T-cell (primary cell): ENCODE measurements around the gene SLC41A1. TPM values are rescaled to one million over a fixed set of nuclear protein-coding genes. Genes with fewer than 3 reads are reported as not detected.
A peak's percentile ranks its signal among the peaks of the same experiment; 100 is the strongest.

ENCODE experiments used
- ATAC-seq, 4 experiments: fragments of 200-7000 bp in 3 of 4; fragments of 150-1000 bp in 1 of 4; cut with Tn5 transposase; replicated peaks in 1 of 4; 1 replicate in 3 of 4; 2 replicates in 1 of 4; pipeline ENCODE4 v1.10.0; 2021; ENCODE audit warnings: moderate library complexity in 3 of 4, mild to moderate bottlenecking in 2 of 4, moderate number of reproducible peaks in 1 of 4
- CTCF ChIA-PET, 2 donors: fragments of 300-600 bp; sonication (Branson Sonifier 250); formaldehyde crosslinking; loops; one replicate each; lab custom pipeline; 2022; ENCODE audit warnings: antibody characterized with exemption in 2 of 2; lab: Charles Lee
- POLR2A ChIA-PET, 2 donors: fragments of 300-600 bp; sonication (Branson Sonifier 250); formaldehyde crosslinking; loops; one replicate each; lab custom pipeline; 2022; ENCODE audit warnings: antibody characterized with exemption in 2 of 2; lab: Charles Lee
- DNase-seq, 35 experiments: peaks; one replicate each; pipeline versions ENCODE4 v3.0.0 to v3.0.0-alpha.2; 2013 to 2023
- H3K27ac ChIP-seq: one replicate; pipeline ENCODE4 v1.5.1; 2013; ENCODE audit warnings: low read length
- H3K27me3 ChIP-seq, 2 experiments: replicated peaks in 1 of 2; 1 replicate in 1 of 2; 2 replicates in 1 of 2; pipeline versions ENCODE4 v1.6.1 to v1.7.0; 2013; ENCODE audit warnings: low read length in 1 of 2, mixed read lengths in 1 of 2; ENCODE audit not compliant: control insufficient read depth in 2 of 2, insufficient read depth in 2 of 2; ENCODE audit errors: extremely low read depth in 1 of 2
- H3K36me3 ChIP-seq, 2 donors: 1 replicate in 1 of 2; 2 replicates in 1 of 2; pipeline versions ENCODE4 v1.6.1 to v1.7.0; 2013; ENCODE audit warnings: low read length in 1 of 2; ENCODE audit not compliant: control insufficient read depth in 2 of 2, insufficient read depth in 1 of 2; ENCODE audit errors: extremely low read depth in 1 of 2
- H3K4me1 ChIP-seq, 2 experiments: 1 replicate in 1 of 2; 2 replicates in 1 of 2; pipeline versions ENCODE4 v1.6.1 to v1.7.0; 2013; ENCODE audit warnings: low read length in 2 of 2, mixed read lengths in 1 of 2; ENCODE audit not compliant: insufficient read depth in 2 of 2, control insufficient read depth in 1 of 2; ENCODE audit errors: extremely low read depth in 1 of 2
- H3K4me3 ChIP-seq, 2 donors: 1 replicate in 1 of 2; 2 replicates in 1 of 2; pipeline versions ENCODE4 v1.5.1 to v1.7.0; 2013; ENCODE audit warnings: mild to moderate bottlenecking in 2 of 2, low read length in 1 of 2, moderate library complexity in 1 of 2; ENCODE audit not compliant: control insufficient read depth in 1 of 2; ENCODE audit errors: extremely low read depth in 1 of 2
- H3K9me3 ChIP-seq: 2 replicates; pipeline ENCODE4 v1.7.0; 2013
- H3K27ac Mint-ChIP-seq, 2 donors: one replicate each; pipeline ENCODE4 v1.8.0; 2020 to 2021; ENCODE audit warnings: mild to moderate bottlenecking in 2 of 2, mixed read lengths in 2 of 2
- H3K27me3 Mint-ChIP-seq, 2 donors: one replicate each; pipeline ENCODE4 v1.8.0; 2021 to 2022; ENCODE audit warnings: mixed read lengths in 2 of 2
- H3K36me3 Mint-ChIP-seq: one replicate; pipeline ENCODE4 v1.8.0; 2021; ENCODE audit warnings: mixed read lengths
- H3K4me1 Mint-ChIP-seq, 3 donors: one replicate each; pipeline ENCODE4 v1.8.0; 2020 to 2022; ENCODE audit warnings: mixed read lengths in 3 of 3, mild to moderate bottlenecking in 1 of 3
- H3K4me3 Mint-ChIP-seq, 3 donors: one replicate each; pipeline ENCODE4 v1.8.0; 2020 to 2022; ENCODE audit warnings: mild to moderate bottlenecking in 3 of 3, mixed read lengths in 3 of 3, moderate library complexity in 3 of 3
- H3K9me3 Mint-ChIP-seq, 3 donors: one replicate each; pipeline ENCODE4 v1.8.0; 2020 to 2022; ENCODE audit warnings: mixed read lengths in 3 of 3
- WGBS: methylation state at CpG from one replicate; pipeline ENCODE4 v1.1.5; 2013; ENCODE audit warnings: missing lambda C conversion rate; ENCODE audit not compliant: insufficient coverage; 5-methylcytosine and 5-hydroxymethylcytosine counted together
- total RNA-seq, 35 experiments: library from RNA in 6 of 35; stranded (reverse) in 6 of 35; fragments of 120-200 nt in 1 of 35; gene quantifications; one replicate each; pipeline versions ENCODE4 v1.2.1 to v1.2.4 and lab custom pipeline; 2013 to 2026

The SLC41A1 gene
- total RNA-seq, 5 donors from 2014 or later (not counting 1 experiment from before 2014, with no cell fraction given), result 23.5 to 31.3 (median 27.4) TPM

- H3K27ac ChIP-seq, result no peak overlapping the region
- no peak overlapping the region for H3K4me3 ChIP-seq
- ChIA-PET CTCF (interaction anchor here in 1 of 2 donors (0.6 to 1.1 kb wide), 2 partner anchors 9 to 66 kb away, joined by 3 to 4 read pairs; no protein-coding TSS in a partner anchor), POLR2A (interaction anchor here in 1 of 2 donors (0.6 kb wide), 1 partner anchor 10 kb away, joined by 4 read pairs; no protein-coding TSS in a partner anchor)
- H3K9me3 ChIP-seq, result no peaks in the 10 kb centered on the region
- no peaks in the 10 kb centered on the region for H3K9me3 Mint-ChIP-seq
- peaks cover 0 to 9% (median 0%) of the 10 kb centered on the region in 3 donors for H3K4me1 Mint-ChIP-seq
- H3K4me3 Mint-ChIP-seq, result no peak overlapping the region
- H3K4me1 ChIP-seq, result no peaks in the 10 kb centered on the region
- DNase-seq, result no peak
- no peak overlapping the region for H3K27ac Mint-ChIP-seq
- no peaks in the 10 kb centered on the region for H3K27me3 Mint-ChIP-seq
- peaks cover 20% of the 10 kb centered on the region for H3K36me3 Mint-ChIP-seq
- H3K36me3 ChIP-seq, result peaks cover 0 to 24% of the 10 kb centered on the region in 2 donors
- H3K27me3 ChIP-seq, result no peaks in the 10 kb centered on the region
- ATAC-seq, result no peak
Observed at GRCh38 chr1:205763980-205764379, 49.0 kb downstream of the SLC41A1 start.

GRCh38 chr1:205760606-205761005, 52.4 kb downstream of the SLC41A1 start:
- no peak for ATAC-seq
- no peaks in the 10 kb centered on the region for H3K4me1 ChIP-seq
- Mint-ChIP-seq H3K4me1 (no peaks in the 10 kb centered on the region), H3K4me3 (no peak overlapping the region), H3K27ac (peak overlapping the region in 1 of 2 donors; percentile 61), H3K9me3 (no peaks in the 10 kb centered on the region), H3K27me3 (no peaks in the 10 kb centered on the region), H3K36me3 (peaks cover 13% of the 10 kb centered on the region)
- peaks cover 0 to 9% of the 10 kb centered on the region in 2 donors for H3K36me3 ChIP-seq
- WGBS, result no CpG with 5 or more reads among the region's 3 CpGs
- POLR2A ChIA-PET, result interaction anchor here (0.5 to 0.6 kb wide), 2 partner anchors 19 to 37 kb away, joined by 3 to 4 read pairs; no protein-coding TSS in a partner anchor
- DNase-seq, result no peak
- no peak overlapping the region for H3K4me3 ChIP-seq
- no peaks in the 10 kb centered on the region for H3K9me3 ChIP-seq
- H3K27ac ChIP-seq, result no peak overlapping the region
- no peaks in the 10 kb centered on the region for H3K27me3 ChIP-seq
- CTCF ChIA-PET, result interaction anchor here in 1 of 2 donors (0.6 to 0.7 kb wide), 2 partner anchors 21 to 57 kb away, joined by 3 read pairs; no protein-coding TSS in a partner anchor

GRCh38 chr1:205756552-205756951, 56.4 kb downstream of the SLC41A1 start:
- Mint-ChIP-seq H3K27me3 (no peaks in the 10 kb centered on the region), H3K4me3 (no peak overlapping the region), H3K36me3 (peaks cover 8% of the 10 kb centered on the region), H3K4me1 (peaks cover 0 to 2% (median 0%) of the 10 kb centered on the region in 3 donors), H3K9me3 (no peaks in the 10 kb centered on the region), H3K27ac (no peak overlapping the region)
- ATAC-seq, result no peak
- Histone ChIP-seq H3K27me3 (no peaks in the 10 kb centered on the region), H3K9me3 (no peaks in the 10 kb centered on the region), H3K27ac (no peak overlapping the region), H3K4me3 (no peak overlapping the region), H3K4me1 (no peaks in the 10 kb centered on the region), H3K36me3 (peaks cover 0 to 5% of the 10 kb centered on the region in 2 donors)
- POLR2A ChIA-PET, result no interaction called here
- CTCF ChIA-PET, result no interaction called here
- no peak for DNase-seq
- WGBS, result no CpG with 5 or more reads among the region's 3 CpGs

GRCh38 chr1:205754857-205755256, 58.1 kb downstream of the SLC41A1 start:
- no peaks in the 10 kb centered on the region for H3K27me3 ChIP-seq
- DNase-seq (no peak), ATAC-seq (no peak)
- POLR2A ChIA-PET, result no interaction called here
- Mint-ChIP-seq H3K4me1 (peaks cover 0 to 8% (median 7%) of the 10 kb centered on the region in 3 donors), H3K4me3 (no peak overlapping the region), H3K36me3 (peaks cover 4% of the 10 kb centered on the region), H3K27ac (no peak overlapping the region), H3K9me3 (no peaks in the 10 kb centered on the region), H3K27me3 (no peaks in the 10 kb centered on the region)
- H3K36me3 ChIP-seq, result peaks cover 0 to 5% of the 10 kb centered on the region in 2 donors
- no peak overlapping the region for H3K4me3 ChIP-seq
- CTCF ChIA-PET, result interaction anchor here in 1 of 2 donors (0.5 to 0.6 kb wide), 2 partner anchors 18 to 223 kb away, joined by 3 to 5 read pairs; no protein-coding TSS in a partner anchor
- 100% methylated on average over 3 of the region's 5 CpGs for WGBS
- H3K9me3 ChIP-seq, result no peaks in the 10 kb centered on the region
- H3K27ac ChIP-seq, result no peak overlapping the region
- H3K4me1 ChIP-seq, result peaks cover 2 to 5% of the 10 kb centered on the region in 2 experiments

- H3K9me3 ChIP-seq, result no peaks in the 10 kb centered on the region
- Mint-ChIP-seq H3K36me3 (no peaks in the 10 kb centered on the region), H3K9me3 (no peaks in the 10 kb centered on the region), H3K27ac (peak overlapping the region; percentile 96 to 99), H3K4me1 (peaks cover 28 to 35% (median 33%) of the 10 kb centered on the region in 3 donors), H3K4me3 (peak overlapping the region; percentile 93 to 95 (median 93)), H3K27me3 (no peaks in the 10 kb centered on the region)
- ChIA-PET POLR2A (interaction anchor here in 1 of 2 donors (0.5 kb wide), 1 partner anchor 33 kb away, joined by 3 read pairs; no protein-coding TSS in a partner anchor), CTCF (no interaction called here)
- H3K4me1 ChIP-seq, result peaks cover 8 to 23% of the 10 kb centered on the region in 2 experiments
- H3K27me3 ChIP-seq, result no peaks in the 10 kb centered on the region
- WGBS, result 100% methylated on average over 6 of the region's 13 CpGs
- no peak overlapping the region for H3K27ac ChIP-seq
- ATAC-seq (no peak), DNase-seq (peak in 1 of 35 experiments; percentile 54)
- no peak overlapping the region for H3K4me3 ChIP-seq
- peaks cover 0 to 5% of the 10 kb centered on the region in 2 donors for H3K36me3 ChIP-seq
Observed at GRCh38 chr1:205751036-205751651, 61.9 kb downstream of the SLC41A1 start.

- H3K9me3 Mint-ChIP-seq, result no peaks in the 10 kb centered on the region
- no peaks in the 10 kb centered on the region for H3K9me3 ChIP-seq
- ATAC-seq (peak; percentile 82 to 88 (median 88)), DNase-seq (peak; percentile 92 to 99 (median 98))
- H3K4me3 Mint-ChIP-seq, result peak within 1 kb of the TSS; percentile 93 to 98 (median 96)
- peaks cover 0 to 5% of the 10 kb centered on the region in 2 donors for H3K36me3 ChIP-seq
- POLR2A ChIA-PET, result interaction anchor here in 1 of 2 donors (0.5 to 0.6 kb wide), 2 partner anchors 9 to 32 kb away, joined by 3 to 7 read pairs; no protein-coding TSS in a partner anchor
- H3K27ac Mint-ChIP-seq, result peak within 1 kb of the TSS; percentile 96 to 99
- H3K4me3 ChIP-seq, result peak within 1 kb of the TSS; percentile 86 to 90
- H3K4me1 ChIP-seq, result peaks cover 8 to 23% of the 10 kb centered on the region in 2 experiments
- H3K27me3 Mint-ChIP-seq, result no peaks in the 10 kb centered on the region
- H3K27ac ChIP-seq, result peak within 1 kb of the TSS; percentile 86
- WGBS, result under 1% methylated on average over 17 of the region's 27 CpGs
- H3K36me3 Mint-ChIP-seq, result no peaks in the 10 kb centered on the region
- CTCF ChIA-PET, result no interaction called here
- H3K27me3 ChIP-seq, result no peaks in the 10 kb centered on the region
- H3K4me1 Mint-ChIP-seq, result peaks cover 34 to 41% (median 38%) of the 10 kb centered on the region in 3 donors
Observed at GRCh38 chr1:205750138-205751035, 62.6 kb downstream of the SLC41A1 start, which contains the start of gene NUCKS1. Gene NUCKS1 (minus strand): TSS chr1:205750182. CDS start chr1:205749973, 209 bp downstream.
